ENCODE data around the gene SMAD7. TPM values are rescaled to one million over a fixed set of nuclear protein-coding genes. Genes with fewer than 3 reads are reported as not detected.

Gene SMAD7
- total RNA-seq, 4 donors from 2014 or later: 41.2 to 76.0 (median 55.2) TPM

GRCh38 chr18:48931680-48932461 lies 18.9 kb downstream of the SMAD7 start:
- peaks cover 38 to 100% (median 92%) of the 10 kb centered on the region in 3 donors for H3K4me1 ChIP-seq
- 35 to 37% methylated on average over 6 to 7 of the region's 11 CpGs for WGBS, 2 donors (ENCODE audit: low coverage in 1 of 2)

GRCh38 chr18:48930926-48931325 lies 19.8 kb downstream of the SMAD7 start:
- Histone ChIP-seq H3K4me1 (peaks cover 38 to 100% (median 87%) of the 10 kb centered on the region in 3 donors), H3K36me3 (no peaks in the 10 kb centered on the region), H3K9me3 (no peaks in the 10 kb centered on the region), H3K4me3 (no peak overlapping the region), H3K27me3 (no peaks in the 10 kb centered on the region), H3K27ac (peak overlapping the region; percentile 36 to 98 (median 92))
- no peak for ATAC-seq
- no peak for TF ChIP-seq EP300 (IDR thresholded peaks at IDR 0.05)
- TF ChIP-seq POLR2AphosphoS5 (IDR thresholded peaks at IDR 0.05): no peak
- TF ChIP-seq POLR2A (IDR thresholded peaks at IDR 0.05): no peak
- no peak for TF ChIP-seq CTCF (IDR thresholded peaks at IDR 0.05)
- 58 to 70% methylated on average over 2 to 3 of the region's 3 CpGs for WGBS, 2 donors (ENCODE audit: low coverage in 1 of 2)

More at GRCh38 chr18:48931680-48932461, 18.9 kb downstream of the SMAD7 start:
- H3K9me3 ChIP-seq: no peaks in the 10 kb centered on the region
- no peaks in the 10 kb centered on the region for H3K36me3 ChIP-seq
- H3K27me3 ChIP-seq: no peaks in the 10 kb centered on the region
- ATAC-seq: no peak
- H3K4me3 ChIP-seq: no peak overlapping the region
- TF ChIP-seq POLR2A (IDR thresholded peaks at IDR 0.05) (no peak), POLR2AphosphoS5 (IDR thresholded peaks at IDR 0.05) (no peak), EP300 (IDR thresholded peaks at IDR 0.05) (no peak), CTCF (IDR thresholded peaks at IDR 0.05) (no peak)
- peak overlapping the region in 3 of 4 donors; percentile 77 to 98 (median 93) for H3K27ac ChIP-seq

DNA sequence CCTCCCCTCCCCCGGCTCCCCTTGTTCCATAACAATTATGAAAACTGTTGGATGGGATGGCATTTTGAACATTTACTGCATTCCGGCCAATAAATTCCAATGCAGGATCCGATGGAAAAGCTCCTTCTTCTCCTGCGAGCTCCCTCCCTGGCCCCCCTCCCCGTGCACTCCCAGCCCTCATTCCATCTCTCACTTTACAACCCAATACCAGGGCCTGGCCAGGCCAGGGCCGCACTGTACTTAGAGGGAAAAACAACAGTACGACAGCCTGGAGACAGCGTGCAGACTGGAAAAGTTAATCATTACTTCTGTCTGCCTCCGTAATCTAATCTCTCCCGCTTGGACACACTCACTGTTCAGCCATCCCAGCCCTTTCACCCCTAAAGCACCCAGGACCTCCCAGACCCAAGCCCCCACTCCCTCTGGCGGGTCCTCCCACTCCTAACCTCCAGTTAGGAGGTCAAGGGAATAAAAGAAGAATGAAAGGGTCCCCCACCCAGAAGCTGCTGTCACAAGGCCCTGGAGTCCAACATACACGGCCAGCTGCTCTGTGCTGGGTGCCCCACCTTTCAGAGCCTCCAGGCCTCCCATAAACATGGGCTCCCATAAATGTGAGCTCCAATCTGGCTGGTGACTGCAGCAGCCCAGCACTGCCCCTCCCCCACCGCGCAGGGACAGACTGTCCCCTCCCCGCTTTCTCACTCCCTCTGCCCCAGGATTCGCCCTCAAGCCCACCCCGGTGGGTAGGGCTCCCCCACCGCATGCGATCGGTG lies 20.6 kb downstream of the SMAD7 start:
- H3K4me3 ChIP-seq: peak overlapping the region in 1 of 2 donors; percentile 27
- no peaks in the 10 kb centered on the region for H3K36me3 ChIP-seq
- H3K27me3 ChIP-seq: no peaks in the 10 kb centered on the region
- peaks cover 41 to 100% (median 85%) of the 10 kb centered on the region in 3 donors for H3K4me1 ChIP-seq
- peak; percentile 33 for TF ChIP-seq POLR2AphosphoS5 (IDR thresholded peaks at IDR 0.05)
- no peak for TF ChIP-seq CTCF (IDR thresholded peaks at IDR 0.05)
- no peaks in the 10 kb centered on the region for H3K9me3 ChIP-seq
- ATAC-seq: peak; percentile 77
- H3K27ac ChIP-seq: peak overlapping the region; percentile 36 to 98 (median 92)
- WGBS, 2 donors (ENCODE audit: low coverage in 1 of 2): 16 to 28% methylated on average over 6 to 10 of the region's 20 CpGs

DNA sequence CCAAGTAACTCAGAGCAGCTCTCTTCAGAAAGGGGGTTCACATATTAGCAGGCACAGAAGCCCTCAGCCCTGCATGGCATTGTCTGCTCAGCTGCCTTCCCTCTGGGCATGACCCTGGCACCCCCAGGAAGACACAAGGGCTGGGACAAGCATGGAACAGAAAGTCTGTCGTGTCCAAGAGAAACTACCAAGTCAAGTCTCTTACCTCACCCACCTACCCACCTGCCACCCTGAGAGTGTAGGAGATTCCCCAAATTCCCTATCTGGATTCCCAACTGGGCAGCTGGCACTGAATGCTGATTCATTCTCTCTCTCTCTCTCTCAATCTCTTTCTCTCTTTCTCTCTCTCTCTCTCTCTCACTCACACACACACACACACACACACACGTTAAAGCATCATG lies 21.6 kb downstream of the SMAD7 start:
- ATAC-seq: no peak
- 0 to 14% methylated on average over 1 to 2 of the region's 2 CpGs for WGBS, 2 donors (ENCODE audit: low coverage in 1 of 2)
- H3K4me3 ChIP-seq: peak overlapping the region in 1 of 2 donors; percentile 12
- H3K27ac ChIP-seq: peak overlapping the region; percentile 36 to 98 (median 92)
- peaks cover 42 to 100% (median 87%) of the 10 kb centered on the region in 3 donors for H3K4me1 ChIP-seq
- no peaks in the 10 kb centered on the region for H3K27me3 ChIP-seq
- TF ChIP-seq POLR2AphosphoS5 (IDR thresholded peaks at IDR 0.05) (no peak), POLR2A (IDR thresholded peaks at IDR 0.05) (no peak), EP300 (IDR thresholded peaks at IDR 0.05) (no peak), CTCF (IDR thresholded peaks at IDR 0.05) (no peak)
- no peaks in the 10 kb centered on the region for H3K9me3 ChIP-seq
- H3K36me3 ChIP-seq: no peaks in the 10 kb centered on the region
